ENCODE results near the gene ZDHHC20. TPM values are rescaled to one million over a fixed set of nuclear protein-coding genes. Genes with fewer than 3 reads are reported as not detected.
"Not testable (repeated sequence)": the region's sequence is repeated elsewhere in the genome, so short reads cannot be mapped to it uniquely, and the experiment has no call there.

The ZDHHC20 gene
- total RNA-seq, 5 donors from 2014 or later (not counting 1 experiment from before 2014, with no cell fraction given) = 60.1 to 73.8 (median 68.0) TPM

- H3K4me3 ChIP-seq (ENCODE audit: control insufficient read depth in 1 of 2, extremely low read depth in 1 of 2, low read length in 1 of 2) = no peak overlapping the region
- Mint-ChIP-seq H3K27me3 (no peaks in the 10 kb centered on the region), H3K9me3 (no peaks in the 10 kb centered on the region), H3K36me3 (peaks cover 43% of the 10 kb centered on the region), H3K27ac (no peak overlapping the region), H3K4me3 (no peak overlapping the region), H3K4me1 (peaks cover 0 to 6% (median 2%) of the 10 kb centered on the region in 3 donors)
- DNase-seq (no peak), ATAC-seq (replicated peaks in 1 of 4) (no peak)
- H3K27me3 ChIP-seq (replicated peaks in 1 of 2; ENCODE audit: control insufficient read depth in 2 of 2, extremely low read depth in 1 of 2, insufficient read depth in 2 of 2, low read length in 1 of 2) = no peaks in the 10 kb centered on the region
- 64% methylated on average over 3 of the region's 6 CpGs for WGBS (ENCODE audit: insufficient coverage)
- ChIA-PET CTCF (interaction anchor here in 1 of 2 donors (0.6 kb wide), 1 partner anchor 293 kb away, joined by 5 read pairs; no protein-coding TSS in a partner anchor), POLR2A (no interaction called here)
- H3K27ac ChIP-seq (ENCODE audit: low read length) = no peak overlapping the region
- no peaks in the 10 kb centered on the region for H3K4me1 ChIP-seq (ENCODE audit: control insufficient read depth in 1 of 2, extremely low read depth in 1 of 2, insufficient read depth in 2 of 2, low read length in 2 of 2)
- H3K36me3 ChIP-seq (ENCODE audit: control insufficient read depth in 2 of 2, extremely low read depth in 1 of 2, insufficient read depth in 1 of 2, low read length in 1 of 2) = peaks cover 0 to 52% of the 10 kb centered on the region in 2 donors
- no peaks in the 10 kb centered on the region for H3K9me3 ChIP-seq
Observed at GRCh38 chr13:21383090-21383489, 76.0 kb downstream of the ZDHHC20 start.

DNA sequence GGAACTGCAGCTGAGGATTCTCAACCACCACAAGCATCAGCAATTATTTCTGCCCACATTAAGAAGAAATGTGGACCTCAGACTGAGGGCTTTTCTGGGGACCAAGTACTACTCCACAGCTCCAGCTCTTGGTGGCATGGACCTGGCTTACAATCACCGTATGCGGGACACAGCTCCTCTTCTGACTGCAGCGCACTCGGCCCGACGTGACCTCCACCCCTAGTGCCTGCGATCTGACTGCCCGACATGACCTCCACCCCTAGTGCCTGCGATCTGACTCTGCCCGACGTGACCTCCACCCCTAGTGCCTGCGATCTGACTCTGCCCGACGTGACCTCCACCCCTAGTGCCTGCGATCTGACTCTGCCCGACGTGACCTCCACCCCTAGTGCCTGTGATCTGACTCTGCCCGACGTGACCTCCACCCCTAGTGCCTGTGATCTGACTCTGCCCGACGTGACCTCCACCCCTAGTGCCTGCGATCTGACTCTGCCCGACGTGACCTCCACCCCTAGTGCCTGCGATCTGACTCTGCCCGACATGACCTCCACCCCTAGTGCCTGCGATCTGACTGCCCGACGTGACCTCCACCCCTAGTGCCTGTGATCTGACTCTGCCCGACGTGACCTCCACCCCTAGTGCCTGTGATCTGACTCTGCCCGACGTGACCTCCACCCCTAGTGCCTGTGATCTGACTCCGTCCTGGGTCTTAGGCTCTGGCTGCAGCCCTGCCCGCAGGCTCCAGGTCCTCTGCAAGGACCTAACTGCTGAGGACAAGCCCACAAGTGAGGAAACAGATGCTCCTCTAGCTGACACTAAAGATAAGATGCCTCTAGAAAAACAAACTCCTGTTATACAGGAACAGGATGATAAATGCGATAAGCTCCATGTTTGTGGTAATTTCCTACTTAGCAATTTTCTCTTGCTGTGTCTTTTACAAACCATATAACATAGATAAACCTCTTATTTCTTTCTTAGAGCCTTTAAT, 81.8 kb downstream of the ZDHHC20 start:
- not testable (repeated sequence) for H3K9me3 Mint-ChIP-seq; H3K27me3 ChIP-seq (replicated peaks in 1 of 2; ENCODE audit: control insufficient read depth in 2 of 2, extremely low read depth in 1 of 2, insufficient read depth in 2 of 2, low read length in 1 of 2); H3K9me3 ChIP-seq; H3K4me1 ChIP-seq (ENCODE audit: control insufficient read depth in 1 of 2, extremely low read depth in 1 of 2, insufficient read depth in 2 of 2, low read length in 2 of 2); H3K4me3 Mint-ChIP-seq; H3K4me1 Mint-ChIP-seq; H3K27me3 Mint-ChIP-seq; H3K4me3 ChIP-seq (ENCODE audit: control insufficient read depth in 1 of 2, extremely low read depth in 1 of 2, low read length in 1 of 2); H3K27ac ChIP-seq (ENCODE audit: low read length); DNase-seq; ATAC-seq (replicated peaks in 1 of 4)
- POLR2A ChIA-PET = interaction anchor here (0.6 kb wide), 2 partner anchors 436 to 836 kb away, joined by 3 read pairs; no protein-coding TSS in a partner anchor
- peak overlapping the region in 1 of 2 donors; percentile 61 for H3K27ac Mint-ChIP-seq
- peaks cover 24% of the 10 kb centered on the region for H3K36me3 Mint-ChIP-seq
- peaks cover 5 to 52% of the 10 kb centered on the region in 2 donors for H3K36me3 ChIP-seq (ENCODE audit: control insufficient read depth in 2 of 2, extremely low read depth in 1 of 2, insufficient read depth in 1 of 2, low read length in 1 of 2)
- 93% methylated on average over 17 of the region's 36 CpGs for WGBS (ENCODE audit: insufficient coverage)
- CTCF ChIA-PET = interaction anchor here (0.7 to 1.3 kb wide), 2 partner anchors 11 to 102 kb away, joined by 3 read pairs; no protein-coding TSS in a partner anchor

- Mint-ChIP-seq H3K27ac (no peak overlapping the region), H3K4me1 (no peaks in the 10 kb centered on the region), H3K9me3 (no peaks in the 10 kb centered on the region), H3K36me3 (peaks cover 13% of the 10 kb centered on the region), H3K4me3 (no peak overlapping the region), H3K27me3 (no peaks in the 10 kb centered on the region)
- no peak for ATAC-seq (replicated peaks in 1 of 4)
- H3K4me1 ChIP-seq (ENCODE audit: control insufficient read depth in 1 of 2, extremely low read depth in 1 of 2, insufficient read depth in 2 of 2, low read length in 2 of 2) = no peaks in the 10 kb centered on the region
- H3K36me3 ChIP-seq (ENCODE audit: control insufficient read depth in 2 of 2, extremely low read depth in 1 of 2, insufficient read depth in 1 of 2, low read length in 1 of 2) = peaks cover 5 to 23% of the 10 kb centered on the region in 2 donors
- ChIA-PET CTCF (interaction anchor here in 1 of 2 donors (0.6 kb wide), 1 partner anchor 116 kb away, joined by 5 read pairs; no protein-coding TSS in a partner anchor), POLR2A (interaction anchor here in 1 of 2 donors (0.6 kb wide), 1 partner anchor 75 kb away, joined by 3 read pairs; no protein-coding TSS in a partner anchor)
- H3K27ac ChIP-seq (ENCODE audit: low read length) = no peak overlapping the region
- H3K27me3 ChIP-seq (replicated peaks in 1 of 2; ENCODE audit: control insufficient read depth in 2 of 2, extremely low read depth in 1 of 2, insufficient read depth in 2 of 2, low read length in 1 of 2) = no peaks in the 10 kb centered on the region
- no peak overlapping the region for H3K4me3 ChIP-seq (ENCODE audit: control insufficient read depth in 1 of 2, extremely low read depth in 1 of 2, low read length in 1 of 2)
- no peak for DNase-seq
- no peaks in the 10 kb centered on the region for H3K9me3 ChIP-seq
- no CpG with 5 or more reads among the region's 1 CpG for WGBS (ENCODE audit: insufficient coverage)
Observed at GRCh38 chr13:21372530-21372929, 86.6 kb downstream of the ZDHHC20 start.

DNA sequence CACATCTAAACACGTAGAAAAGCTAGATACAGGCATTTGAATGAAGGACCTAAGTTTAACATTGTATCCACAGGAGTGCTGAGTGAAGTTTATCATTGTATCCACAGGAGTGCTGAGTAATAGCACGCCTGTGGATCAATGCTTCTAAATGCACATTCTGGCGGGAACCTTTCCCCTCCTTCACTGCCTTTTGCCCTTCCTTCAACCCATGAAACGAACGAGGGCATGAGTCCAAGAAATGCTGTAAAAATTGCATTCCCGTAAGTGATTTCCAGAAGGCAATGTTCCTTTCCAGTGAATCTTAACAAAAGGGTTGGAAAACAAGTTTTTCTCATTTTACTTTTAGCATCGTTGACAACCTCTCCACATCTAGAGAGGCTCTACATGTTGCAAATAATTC, 88.1 kb downstream of the ZDHHC20 start:
- peaks cover 12% of the 10 kb centered on the region for H3K36me3 Mint-ChIP-seq
- no peaks in the 10 kb centered on the region for H3K9me3 ChIP-seq
- POLR2A ChIA-PET = no interaction called here
- DNase-seq (no peak), ATAC-seq (replicated peaks in 1 of 4) (no peak)
- H3K4me3 Mint-ChIP-seq = no peak overlapping the region
- H3K27me3 Mint-ChIP-seq = no peaks in the 10 kb centered on the region
- peaks cover 2 to 4% (median 3%) of the 10 kb centered on the region in 3 donors for H3K4me1 Mint-ChIP-seq
- no peak overlapping the region for H3K27ac ChIP-seq (ENCODE audit: low read length)
- no peak overlapping the region for H3K4me3 ChIP-seq (ENCODE audit: control insufficient read depth in 1 of 2, extremely low read depth in 1 of 2, low read length in 1 of 2)
- no peak overlapping the region for H3K27ac Mint-ChIP-seq
- 95% methylated on average over 4 of the region's 7 CpGs for WGBS (ENCODE audit: insufficient coverage)
- H3K4me1 ChIP-seq (ENCODE audit: control insufficient read depth in 1 of 2, extremely low read depth in 1 of 2, insufficient read depth in 2 of 2, low read length in 2 of 2) = peaks cover 0 to 2% of the 10 kb centered on the region in 2 experiments
- H3K36me3 ChIP-seq (ENCODE audit: control insufficient read depth in 2 of 2, extremely low read depth in 1 of 2, insufficient read depth in 1 of 2, low read length in 1 of 2) = peaks cover 5 to 18% of the 10 kb centered on the region in 2 donors
- H3K27me3 ChIP-seq (replicated peaks in 1 of 2; ENCODE audit: control insufficient read depth in 2 of 2, extremely low read depth in 1 of 2, insufficient read depth in 2 of 2, low read length in 1 of 2) = no peaks in the 10 kb centered on the region
- H3K9me3 Mint-ChIP-seq = no peaks in the 10 kb centered on the region
- CTCF ChIA-PET = interaction anchor here in 1 of 2 donors (0.7 kb wide), 1 partner anchor 330 kb away, joined by 3 read pairs; no protein-coding TSS in a partner anchor

GRCh38 chr13:21365574-21365973, 93.5 kb downstream of the ZDHHC20 start:
- Mint-ChIP-seq H3K27ac (peak overlapping the region; percentile 70 to 78), H3K4me3 (peak overlapping the region in 1 of 3 donors; percentile 12), H3K27me3 (no peaks in the 10 kb centered on the region), H3K36me3 (no peaks in the 10 kb centered on the region), H3K4me1 (peaks cover 15 to 16% (median 16%) of the 10 kb centered on the region in 3 donors), H3K9me3 (no peaks in the 10 kb centered on the region)
- DNase-seq (peak in 21 of 35 experiments; percentile 2 to 52 (median 11)), ATAC-seq (replicated peaks in 1 of 4) (peak; percentile 48 to 74 (median 68))
- WGBS (ENCODE audit: insufficient coverage) = 37% methylated on average over 4 of the region's 4 CpGs
- no peak overlapping the region for H3K4me3 ChIP-seq (ENCODE audit: control insufficient read depth in 1 of 2, extremely low read depth in 1 of 2, low read length in 1 of 2)
- no peaks in the 10 kb centered on the region for H3K9me3 ChIP-seq
- peaks cover 0 to 3% of the 10 kb centered on the region in 2 experiments for H3K27me3 ChIP-seq (replicated peaks in 1 of 2; ENCODE audit: control insufficient read depth in 2 of 2, extremely low read depth in 1 of 2, insufficient read depth in 2 of 2, low read length in 1 of 2)
- CTCF ChIA-PET = no interaction called here
- no peaks in the 10 kb centered on the region for H3K36me3 ChIP-seq (ENCODE audit: control insufficient read depth in 2 of 2, extremely low read depth in 1 of 2, insufficient read depth in 1 of 2, low read length in 1 of 2)
- no peak overlapping the region for H3K27ac ChIP-seq (ENCODE audit: low read length)
- POLR2A ChIA-PET = no interaction called here
- peaks cover 4 to 13% of the 10 kb centered on the region in 2 experiments for H3K4me1 ChIP-seq (ENCODE audit: control insufficient read depth in 1 of 2, extremely low read depth in 1 of 2, insufficient read depth in 2 of 2, low read length in 2 of 2)

DNA sequence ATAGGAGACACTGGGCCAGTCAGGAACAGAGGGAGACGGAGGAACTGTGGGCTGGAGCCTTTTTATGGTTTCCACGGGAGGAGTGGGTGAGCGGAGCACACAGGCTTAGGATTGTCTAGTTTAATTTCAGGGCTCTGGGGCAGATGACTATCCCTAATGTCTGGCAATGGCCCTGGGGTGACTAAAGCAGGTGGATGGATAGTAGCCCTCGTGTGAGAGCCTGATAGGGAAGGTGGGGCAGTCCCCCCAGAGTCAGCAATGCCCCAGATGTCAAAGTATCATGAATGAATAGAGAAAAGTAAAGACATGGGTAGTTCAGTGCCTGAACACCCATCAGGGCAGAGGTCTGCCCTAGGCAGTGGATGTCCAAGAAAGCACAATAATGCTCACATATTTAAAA, 94.2 kb downstream of the ZDHHC20 start:
- no peak overlapping the region for H3K4me3 Mint-ChIP-seq
- no peak overlapping the region for H3K4me3 ChIP-seq (ENCODE audit: control insufficient read depth in 1 of 2, extremely low read depth in 1 of 2, low read length in 1 of 2)
- peaks cover 0 to 5% of the 10 kb centered on the region in 2 experiments for H3K27me3 ChIP-seq (replicated peaks in 1 of 2; ENCODE audit: control insufficient read depth in 2 of 2, extremely low read depth in 1 of 2, insufficient read depth in 2 of 2, low read length in 1 of 2)
- ATAC-seq (replicated peaks in 1 of 4) (no peak), DNase-seq (no peak)
- H3K27me3 Mint-ChIP-seq = no peaks in the 10 kb centered on the region
- no peaks in the 10 kb centered on the region for H3K36me3 ChIP-seq (ENCODE audit: control insufficient read depth in 2 of 2, extremely low read depth in 1 of 2, insufficient read depth in 1 of 2, low read length in 1 of 2)
- WGBS (ENCODE audit: insufficient coverage) = 92% methylated on average over 3 of the region's 4 CpGs
- no peaks in the 10 kb centered on the region for H3K36me3 Mint-ChIP-seq
- CTCF ChIA-PET = no interaction called here
- H3K4me1 Mint-ChIP-seq = peaks cover 15 to 16% (median 16%) of the 10 kb centered on the region in 3 donors
- H3K27ac ChIP-seq (ENCODE audit: low read length) = no peak overlapping the region
- POLR2A ChIA-PET = no interaction called here
- peaks cover 4 to 13% of the 10 kb centered on the region in 2 experiments for H3K4me1 ChIP-seq (ENCODE audit: control insufficient read depth in 1 of 2, extremely low read depth in 1 of 2, insufficient read depth in 2 of 2, low read length in 2 of 2)
- no peaks in the 10 kb centered on the region for H3K9me3 Mint-ChIP-seq
- no peak overlapping the region for H3K27ac Mint-ChIP-seq
- no peaks in the 10 kb centered on the region for H3K9me3 ChIP-seq
